Ectodermal cell (in vitro differentiated cells): ENCODE results near the gene BCL11B.

ENCODE experiments used
- H3K27ac ChIP-seq: 2 replicates; pipeline ENCODE4 v1.7.0; 2013; ENCODE audit warnings: mild to moderate bottlenecking, low read depth, low read length; ENCODE audit not compliant: insufficient read depth, poor library complexity, severe bottlenecking
- H3K27me3 ChIP-seq: 2 replicates; pipeline ENCODE4 v1.7.0; 2013; ENCODE audit warnings: mild to moderate bottlenecking, low read length; ENCODE audit not compliant: insufficient read depth, control insufficient read depth, poor library complexity, severe bottlenecking
- H3K36me3 ChIP-seq: one replicate; pipeline ENCODE4 v1.7.0; 2013; ENCODE audit warnings: low read length; ENCODE audit not compliant: control insufficient read depth, insufficient read depth
- H3K4me1 ChIP-seq: one replicate; pipeline ENCODE4 v1.7.0; 2013; ENCODE audit warnings: low read length; ENCODE audit not compliant: control insufficient read depth, insufficient read depth
- H3K4me3 ChIP-seq: 2 replicates; pipeline ENCODE4 v1.7.0; 2013; ENCODE audit warnings: low read depth, low read length, control low read depth; ENCODE audit not compliant: insufficient read depth
- H3K9me3 ChIP-seq: 2 replicates; pipeline ENCODE4 v1.7.0; 2013; ENCODE audit warnings: mild to moderate bottlenecking, low read length, moderate library complexity; ENCODE audit not compliant: control insufficient read depth
- WGBS, 2 experiments: methylation state at CpG; one replicate each; pipeline ENCODE4 v1.1.7; 2013; ENCODE audit warnings: missing lambda C conversion rate in 2 of 2; 5-methylcytosine and 5-hydroxymethylcytosine counted together

The BCL11B gene

GRCh38 chr14:99237288-99237687 is 34.7 kb downstream of the BCL11B start:
- H3K27ac ChIP-seq = no peak overlapping the region
- peaks cover 4% of the 10 kb centered on the region for H3K27me3 ChIP-seq
- peaks cover 8% of the 10 kb centered on the region for H3K4me1 ChIP-seq
- 94 to 95% methylated on average over 7 of the region's 7 CpGs for WGBS, 2 experiments
- no peaks in the 10 kb centered on the region for H3K9me3 ChIP-seq
- no peaks in the 10 kb centered on the region for H3K36me3 ChIP-seq
- no peak overlapping the region for H3K4me3 ChIP-seq

- Histone ChIP-seq H3K27me3 (no peaks in the 10 kb centered on the region), H3K9me3 (no peaks in the 10 kb centered on the region), H3K4me3 (no peak overlapping the region), H3K36me3 (no peaks in the 10 kb centered on the region), H3K27ac (no peak overlapping the region), H3K4me1 (peaks cover 15% of the 10 kb centered on the region)
- WGBS, 2 experiments = 83 to 89% methylated on average over 9 of the region's 9 CpGs
Measured at GRCh38 chr14:99236386-99237138, 35.4 kb downstream of the BCL11B start.

GRCh38 chr14:99235582-99236320 is 36.2 kb downstream of the BCL11B start:
- 53 to 60% methylated on average over 12 to 15 of the region's 15 CpGs for WGBS, 2 experiments
- Histone ChIP-seq H3K4me3 (peak overlapping the region; percentile 42), H3K36me3 (no peaks in the 10 kb centered on the region), H3K9me3 (no peaks in the 10 kb centered on the region), H3K4me1 (peaks cover 17% of the 10 kb centered on the region), H3K27ac (no peak overlapping the region), H3K27me3 (no peaks in the 10 kb centered on the region)

- peak overlapping the region; percentile 30 for H3K27ac ChIP-seq
- peaks cover 17% of the 10 kb centered on the region for H3K4me1 ChIP-seq
- no peaks in the 10 kb centered on the region for H3K27me3 ChIP-seq
- H3K9me3 ChIP-seq = no peaks in the 10 kb centered on the region
- H3K4me3 ChIP-seq = peak overlapping the region; percentile 42
- H3K36me3 ChIP-seq = no peaks in the 10 kb centered on the region
- 2 to 3% methylated on average over 18 to 19 of the region's 19 CpGs for WGBS, 2 experiments
Measured at GRCh38 chr14:99234961-99235571, 36.9 kb downstream of the BCL11B start.

GRCh38 chr14:99234355-99234754 is 37.6 kb downstream of the BCL11B start:
- Histone ChIP-seq H3K9me3 (no peaks in the 10 kb centered on the region), H3K4me1 (peaks cover 17% of the 10 kb centered on the region), H3K36me3 (no peaks in the 10 kb centered on the region), H3K4me3 (no peak overlapping the region), H3K27ac (no peak overlapping the region), H3K27me3 (no peaks in the 10 kb centered on the region)
- WGBS, 2 experiments = 70 to 73% methylated on average over 9 of the region's 9 CpGs

GRCh38 chr14:99233222-99234035 is 38.6 kb downstream of the BCL11B start:
- 85 to 88% methylated on average over 17 of the region's 17 CpGs for WGBS, 2 experiments
- no peaks in the 10 kb centered on the region for H3K36me3 ChIP-seq
- peaks cover 17% of the 10 kb centered on the region for H3K4me1 ChIP-seq
- no peaks in the 10 kb centered on the region for H3K9me3 ChIP-seq
- no peak overlapping the region for H3K27ac ChIP-seq
- no peak overlapping the region for H3K4me3 ChIP-seq
- H3K27me3 ChIP-seq = no peaks in the 10 kb centered on the region

- Histone ChIP-seq H3K4me3 (no peak overlapping the region), H3K9me3 (no peaks in the 10 kb centered on the region), H3K36me3 (no peaks in the 10 kb centered on the region), H3K27me3 (no peaks in the 10 kb centered on the region), H3K27ac (no peak overlapping the region), H3K4me1 (peaks cover 17% of the 10 kb centered on the region)
- WGBS, 2 experiments = 77 to 81% methylated on average over 3 of the region's 3 CpGs
Measured at GRCh38 chr14:99232714-99233214, 39.2 kb downstream of the BCL11B start.

- no peak overlapping the region for H3K27ac ChIP-seq
- H3K9me3 ChIP-seq = no peaks in the 10 kb centered on the region
- H3K36me3 ChIP-seq = no peaks in the 10 kb centered on the region
- no peaks in the 10 kb centered on the region for H3K27me3 ChIP-seq
- peaks cover 17% of the 10 kb centered on the region for H3K4me1 ChIP-seq
- H3K4me3 ChIP-seq = peak overlapping the region; percentile 41
- 23 to 25% methylated on average over 21 of the region's 21 CpGs for WGBS, 2 experiments
Measured at GRCh38 chr14:99231850-99232713, 39.9 kb downstream of the BCL11B start.

GRCh38 chr14:99231161-99231849 is 40.7 kb downstream of the BCL11B start:
- peaks cover 17% of the 10 kb centered on the region for H3K4me1 ChIP-seq
- peak overlapping the region; percentile 41 for H3K4me3 ChIP-seq
- no peak overlapping the region for H3K27ac ChIP-seq
- no peaks in the 10 kb centered on the region for H3K27me3 ChIP-seq
- no peaks in the 10 kb centered on the region for H3K36me3 ChIP-seq
- 4 to 6% methylated on average over 38 of the region's 38 CpGs for WGBS, 2 experiments
- no peaks in the 10 kb centered on the region for H3K9me3 ChIP-seq
